Measurements from ENCODE around the gene RASSF8. TPM values are rescaled to one million over a fixed set of nuclear protein-coding genes. Genes with fewer than 3 reads are reported as not detected.

The RASSF8 gene
- total and polyA plus RNA-seq, 2 experiments from 2014 or later, result 11.5 to 30.6 TPM

GRCh38 chr12:26027401-26027800 is 68.9 kb downstream of the RASSF8 start:
- H3K27ac ChIP-seq (ENCODE audit: low read depth), result no peak overlapping the region
- H3K4me2 ChIP-seq, result no peak overlapping the region
- no peaks in the 10 kb centered on the region for H4K20me1 ChIP-seq (replicated peaks; ENCODE audit: insufficient read depth)
- no peaks in the 10 kb centered on the region for H3K9me3 Mint-ChIP-seq
- H3F3A ChIP-seq (replicated peaks; ENCODE audit: low read depth), result no peaks in the 10 kb centered on the region
- H3K4me1 ChIP-seq (ENCODE audit: insufficient read depth), result no peaks in the 10 kb centered on the region; the same call in 1 of the 2 replicates
- no peak for TF ChIP-seq JUNB (IDR thresholded peaks at IDR 0.05; ENCODE audit: unreplicated experiment)
- TF ChIP-seq STAT1 (IDR thresholded peaks at IDR 0.05; ENCODE audit: unreplicated experiment), result no peak
- no peak for TF ChIP-seq REST (IDR thresholded peaks at IDR 0.05; ENCODE audit: unreplicated experiment)
- TF ChIP-seq EZH2phosphoT487 (IDR thresholded peaks at IDR 0.05; ENCODE audit: unreplicated experiment), result no peak
- TF ChIP-seq CTCF (conservative IDR thresholded peaks at IDR 0.05; ENCODE audit: low read depth in 2 of 2), result no peak
- TF ChIP-seq NANOG (IDR thresholded peaks at IDR 0.05; ENCODE audit: borderline replicate concordance), result no peak
- no peak for TF ChIP-seq POLR2AphosphoS5 (IDR thresholded peaks at IDR 0.05; ENCODE audit: low read depth)
- no peak for TF ChIP-seq ZNF462 (CRISPR knock-in tag; IDR thresholded peaks at IDR 0.05)
- no peak for TF ChIP-seq EZH2 (IDR thresholded peaks at IDR 0.05; ENCODE audit: low read depth, unreplicated experiment)
- no peak for TF ChIP-seq ETS1 (IDR thresholded peaks at IDR 0.05)
- TF ChIP-seq ZNF331 (CRISPR knock-in tag; IDR thresholded peaks at IDR 0.05; ENCODE audit: low read depth), result no peak
- no peak for TF ChIP-seq CREB1 (CRISPR knock-in tag; IDR thresholded peaks at IDR 0.05; ENCODE audit: low read depth)
- TF ChIP-seq ZNF114 (CRISPR knock-in tag; IDR thresholded peaks at IDR 0.05), result no peak
- H3K27me3 ChIP-seq (ENCODE audit: insufficient read depth), result no peaks in the 10 kb centered on the region
- no peak overlapping the region for H3K27ac Mint-ChIP-seq
- H3K36me3 Mint-ChIP-seq (ENCODE audit: low read depth), result no peaks in the 10 kb centered on the region
- no peaks in the 10 kb centered on the region for H3K9me2 ChIP-seq (ENCODE audit: insufficient read depth)
- no peak for ATAC-seq
- H3K27me3 Mint-ChIP-seq (ENCODE audit: insufficient read depth, low read depth, poor library complexity), result peaks cover 3% of the 10 kb centered on the region
- no peak overlapping the region for H2AFZ ChIP-seq
- H3K4me1 Mint-ChIP-seq, result peaks cover 9% of the 10 kb centered on the region; the same call in 2 of the 3 replicates
- H3K79me2 ChIP-seq (replicated peaks; ENCODE audit: insufficient read depth), result peaks cover 38% of the 10 kb centered on the region
- H3K4me3 ChIP-seq, result no peak overlapping the region
- no peak overlapping the region for H3K4me3 Mint-ChIP-seq
- H3K36me3 ChIP-seq (ENCODE audit: insufficient read depth), result no peaks in the 10 kb centered on the region
- DNase-seq (ENCODE audit: low spot score), result no peak
